SU-DHL-6 (cell line): ENCODE measurements around the gene ARHGAP26.

Experiments
- CTCF ChIP-seq: fragments of 200-600 bp; sonication (generic); IDR thresholded peaks from one replicate; pipeline ENCODE4 v1.5.1; 2017; ENCODE audit warnings: antibody characterized with exemption, mild to moderate bottlenecking, low read length, moderate library complexity; ENCODE audit not compliant: insufficient read depth, poor library complexity, severe bottlenecking
- EZH2phosphoT487 ChIP-seq: fragments of 200-600 bp; sonication (generic), shearing (Covaris generic); conservative IDR thresholded peaks from 2 replicates; pipeline ENCODE4 v1.6.1; 2018; ENCODE audit warnings: mild to moderate bottlenecking, antibody characterized with exemption, low read length, moderate library complexity, mixed read lengths

DNA sequence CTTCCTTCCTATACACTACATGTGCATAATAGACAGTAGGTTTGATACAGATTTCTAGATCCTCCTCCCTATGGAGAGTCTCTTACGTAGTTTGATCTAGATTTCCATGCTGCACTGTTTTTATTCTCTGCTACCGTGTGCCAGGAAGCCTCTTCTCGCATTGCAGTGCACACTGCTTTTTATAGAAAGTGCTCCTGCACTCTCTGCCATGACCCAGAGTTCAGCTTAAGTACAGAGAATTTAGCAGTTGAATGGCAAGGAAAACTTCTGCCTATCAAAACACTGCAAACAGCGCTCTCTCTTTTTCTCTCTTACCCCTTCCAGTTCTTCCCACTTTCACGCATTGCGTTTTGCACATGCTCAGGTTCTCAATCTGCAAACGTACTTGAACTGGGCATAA is 187.4 kb downstream of the ARHGAP26 start:
- no peak for TF ChIP-seq CTCF
- no peak for TF ChIP-seq EZH2phosphoT487
